ENCODE data around the gene ZDHHC11B.

DNA sequence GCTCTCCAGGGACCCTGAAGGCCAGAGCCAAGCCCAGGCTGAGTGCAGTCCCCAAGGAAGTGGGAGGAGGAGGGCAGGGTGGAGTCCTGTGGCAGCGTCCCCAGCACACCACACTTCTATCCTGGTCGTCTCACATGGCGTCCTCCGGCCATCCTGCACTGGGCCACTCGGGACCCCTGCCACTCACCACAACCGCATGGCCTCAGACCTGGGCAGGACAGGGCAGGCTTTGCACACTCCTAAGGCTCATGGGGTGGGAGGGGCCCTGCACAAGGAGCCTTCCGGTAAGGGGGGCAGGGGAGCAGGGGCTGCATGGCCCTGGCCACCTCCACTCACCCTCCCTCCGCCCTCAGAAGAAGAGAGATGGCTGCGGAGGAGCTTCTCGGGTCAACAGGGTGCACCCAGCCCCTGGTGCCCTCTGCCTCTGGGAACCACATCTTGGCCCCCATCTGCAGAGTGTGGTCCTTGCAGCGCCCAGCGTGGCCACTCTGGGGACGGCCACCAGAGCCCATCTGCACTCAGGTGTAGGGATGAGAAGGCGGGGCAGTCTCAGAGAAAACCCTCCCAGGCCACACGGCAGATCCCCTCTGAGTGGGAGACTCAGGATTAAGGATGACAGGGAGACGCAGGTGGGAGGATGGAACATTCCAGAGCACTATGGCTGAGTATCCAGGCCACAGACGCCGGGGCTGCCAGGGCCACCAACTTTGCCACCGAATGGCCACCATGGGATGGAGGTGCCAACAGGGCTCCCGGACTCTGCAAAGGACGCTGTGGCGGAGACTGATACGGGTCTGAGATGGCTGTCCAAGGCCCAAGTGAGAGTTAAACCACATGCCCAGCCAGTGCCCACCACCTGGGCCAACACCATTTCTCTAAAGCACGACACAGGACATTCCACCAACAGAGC, 99.0 kb downstream of the ZDHHC11B start:
- TF ChIP-seq, protein P1, sequence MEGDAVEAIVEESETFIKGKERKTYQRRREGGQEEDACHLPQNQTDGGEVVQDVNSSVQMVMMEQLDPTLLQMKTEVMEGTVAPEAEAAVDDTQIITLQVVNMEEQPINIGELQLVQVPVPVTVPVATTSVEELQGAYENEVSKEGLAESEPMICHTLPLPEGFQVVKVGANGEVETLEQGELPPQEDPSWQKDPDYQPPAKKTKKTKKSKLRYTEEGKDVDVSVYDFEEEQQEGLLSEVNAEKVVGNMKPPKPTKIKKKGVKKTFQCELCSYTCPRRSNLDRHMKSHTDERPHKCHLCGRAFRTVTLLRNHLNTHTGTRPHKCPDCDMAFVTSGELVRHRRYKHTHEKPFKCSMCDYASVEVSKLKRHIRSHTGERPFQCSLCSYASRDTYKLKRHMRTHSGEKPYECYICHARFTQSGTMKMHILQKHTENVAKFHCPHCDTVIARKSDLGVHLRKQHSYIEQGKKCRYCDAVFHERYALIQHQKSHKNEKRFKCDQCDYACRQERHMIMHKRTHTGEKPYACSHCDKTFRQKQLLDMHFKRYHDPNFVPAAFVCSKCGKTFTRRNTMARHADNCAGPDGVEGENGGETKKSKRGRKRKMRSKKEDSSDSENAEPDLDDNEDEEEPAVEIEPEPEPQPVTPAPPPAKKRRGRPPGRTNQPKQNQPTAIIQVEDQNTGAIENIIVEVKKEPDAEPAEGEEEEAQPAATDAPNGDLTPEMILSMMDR (conservative IDR thresholded peaks at IDR 0.05 in 1 of 2, IDR thresholded peaks at IDR 0.05 in 1 of 2; ENCODE audit: low read depth in 1 of 2, low read length in 2 of 2), result no peak
- no peak for TF ChIP-seq EZH2 (IDR thresholded peaks at IDR 0.05; ENCODE audit: low read length, missing control alignments)
